ENCODE data around the gene ATP11B. TPM values are rescaled to one million over a fixed set of nuclear protein-coding genes. Genes with fewer than 3 reads are reported as not detected.

ATP11B gene
- total RNA-seq, 2 experiments from 2014 or later: 139 to 143 TPM

DNA sequence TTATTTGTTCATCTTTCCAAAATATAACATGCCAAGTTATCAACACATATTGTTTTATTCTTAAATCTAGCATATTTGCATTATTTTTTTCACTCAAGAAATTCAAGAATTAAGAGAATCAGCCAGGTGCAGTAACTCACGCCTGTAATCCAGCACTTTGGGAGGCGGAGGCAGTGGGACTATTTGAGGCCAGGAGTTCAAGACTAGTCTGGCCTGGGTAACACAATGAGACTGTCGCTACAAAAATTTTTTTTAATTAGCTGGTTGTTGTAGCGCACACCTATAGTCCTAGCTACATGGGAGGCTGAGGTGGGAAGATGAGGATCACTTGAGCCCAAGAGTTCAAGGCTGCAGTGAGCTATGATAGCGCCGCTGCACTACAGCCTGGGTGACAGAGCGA, 176.5 kb downstream of the ATP11B start:
- no peak overlapping the region for H3K4me3 ChIP-seq (ENCODE audit: low read length)
- H3K9me3 ChIP-seq (ENCODE audit: control insufficient read depth in 1 of 2, insufficient read depth in 1 of 2, low read length in 2 of 2): peaks cover 0 to 3% of the 10 kb centered on the region in 2 experiments
- ChIA-PET CTCF (no interaction called here), POLR2A (no interaction called here)
- no peak overlapping the region for H3K27ac ChIP-seq (ENCODE audit: low read depth in 1 of 2, low read length in 2 of 2)
- no peaks in the 10 kb centered on the region for H3K9me3 Mint-ChIP-seq
- H3K27me3 ChIP-seq (ENCODE audit: control insufficient read depth in 1 of 2, insufficient read depth in 2 of 2, low read length in 2 of 2): no peaks in the 10 kb centered on the region
- TF ChIP-seq, protein P1, sequence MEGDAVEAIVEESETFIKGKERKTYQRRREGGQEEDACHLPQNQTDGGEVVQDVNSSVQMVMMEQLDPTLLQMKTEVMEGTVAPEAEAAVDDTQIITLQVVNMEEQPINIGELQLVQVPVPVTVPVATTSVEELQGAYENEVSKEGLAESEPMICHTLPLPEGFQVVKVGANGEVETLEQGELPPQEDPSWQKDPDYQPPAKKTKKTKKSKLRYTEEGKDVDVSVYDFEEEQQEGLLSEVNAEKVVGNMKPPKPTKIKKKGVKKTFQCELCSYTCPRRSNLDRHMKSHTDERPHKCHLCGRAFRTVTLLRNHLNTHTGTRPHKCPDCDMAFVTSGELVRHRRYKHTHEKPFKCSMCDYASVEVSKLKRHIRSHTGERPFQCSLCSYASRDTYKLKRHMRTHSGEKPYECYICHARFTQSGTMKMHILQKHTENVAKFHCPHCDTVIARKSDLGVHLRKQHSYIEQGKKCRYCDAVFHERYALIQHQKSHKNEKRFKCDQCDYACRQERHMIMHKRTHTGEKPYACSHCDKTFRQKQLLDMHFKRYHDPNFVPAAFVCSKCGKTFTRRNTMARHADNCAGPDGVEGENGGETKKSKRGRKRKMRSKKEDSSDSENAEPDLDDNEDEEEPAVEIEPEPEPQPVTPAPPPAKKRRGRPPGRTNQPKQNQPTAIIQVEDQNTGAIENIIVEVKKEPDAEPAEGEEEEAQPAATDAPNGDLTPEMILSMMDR (IDR thresholded peaks at IDR 0.05): no peak
- H3K36me3 Mint-ChIP-seq (ENCODE audit: low read depth): peaks cover 7% of the 10 kb centered on the region
- H3K4me3 Mint-ChIP-seq: no peak overlapping the region
- no peaks in the 10 kb centered on the region for H3K36me3 ChIP-seq (ENCODE audit: insufficient read depth, low read length)
- intact Hi-C loops (cut with DNase I, micrococcal nuclease): loop anchor here in 1 of 2 experiments (10.0 kb wide), 1 partner anchor 1975 kb away; no protein-coding TSS in a partner anchor
- peaks cover 68% of the 10 kb centered on the region for H3K4me1 Mint-ChIP-seq (ENCODE audit: low read depth)
- no peak overlapping the region for H3K27ac Mint-ChIP-seq
- H3K4me1 ChIP-seq (ENCODE audit: insufficient read depth, low read length): peaks cover 21% of the 10 kb centered on the region
- ATAC-seq (ENCODE audit: poor library complexity): no peak
- no peaks in the 10 kb centered on the region for H3K27me3 Mint-ChIP-seq
- DNase-seq: no peak

DNA sequence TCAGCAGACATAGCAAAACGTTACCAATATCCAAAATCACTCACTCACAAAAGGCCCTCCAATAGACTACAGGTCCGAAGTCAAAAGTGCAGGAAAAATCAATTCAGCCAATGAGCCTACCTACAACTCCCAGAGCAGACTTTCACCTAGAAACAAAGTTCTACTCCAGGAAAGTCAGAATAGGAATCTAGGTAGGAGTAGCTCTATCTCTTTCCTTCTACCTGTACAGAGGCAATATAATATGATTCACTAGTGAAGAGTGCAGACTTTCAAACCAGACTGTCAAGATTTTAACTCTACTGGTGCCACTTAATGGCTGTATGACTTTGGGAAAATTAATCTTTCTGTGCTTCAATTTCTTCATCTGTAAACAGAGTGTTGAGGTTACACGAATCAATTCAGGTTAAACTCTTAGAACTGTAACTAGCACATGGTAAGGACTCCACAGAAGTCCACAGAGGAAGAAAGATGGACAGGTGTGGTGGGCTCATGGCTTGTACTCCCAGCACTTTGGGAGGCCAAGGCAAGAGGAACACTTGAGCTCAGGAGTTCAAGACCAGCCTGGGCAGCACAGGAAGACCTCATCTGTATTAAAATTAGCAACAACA, 177.6 kb downstream of the ATP11B start:
- Mint-ChIP-seq H3K4me1 (ENCODE audit: low read depth) (peaks cover 68% of the 10 kb centered on the region), H3K27ac (no peak overlapping the region), H3K27me3 (no peaks in the 10 kb centered on the region), H3K9me3 (no peaks in the 10 kb centered on the region), H3K4me3 (no peak overlapping the region), H3K36me3 (ENCODE audit: low read depth) (no peaks in the 10 kb centered on the region)
- CTCF ChIA-PET: no interaction called here
- TF ChIP-seq, protein P1 (IDR thresholded peaks at IDR 0.05): no peak
- Histone ChIP-seq H3K36me3 (ENCODE audit: insufficient read depth, low read length) (no peaks in the 10 kb centered on the region), H3K4me3 (ENCODE audit: low read length) (no peak overlapping the region), H3K27me3 (ENCODE audit: control insufficient read depth in 1 of 2, insufficient read depth in 2 of 2, low read length in 2 of 2) (no peaks in the 10 kb centered on the region), H3K9me3 (ENCODE audit: control insufficient read depth in 1 of 2, insufficient read depth in 1 of 2, low read length in 2 of 2) (peaks cover 0 to 3% of the 10 kb centered on the region in 2 experiments), H3K4me1 (ENCODE audit: insufficient read depth, low read length) (peaks cover 19% of the 10 kb centered on the region), H3K27ac (ENCODE audit: low read depth in 1 of 2, low read length in 2 of 2) (no peak overlapping the region)
- intact Hi-C loops (cut with DNase I, micrococcal nuclease): loop anchor here in 1 of 2 experiments (10.0 kb wide), 1 partner anchor 1976 kb away; no protein-coding TSS in a partner anchor
- ATAC-seq (ENCODE audit: poor library complexity) (no peak), DNase-seq (no peak)
- POLR2A ChIA-PET: interaction anchor here (0.6 to 1.5 kb wide), 2 partner anchors 10 to 84 kb away, joined by 3 to 5 read pairs; no protein-coding TSS in a partner anchor

Other genes with a start within 250 kb of the ATP11B start
- gene DCUN1D1, start 187.0 kb downstream of the ATP11B start, total RNA-seq: 10 to 100 TPM; 35.4 to 38.9 TPM